HEK293 (cell line): ENCODE measurements around the gene PPM1N.

Source experiments
- CTCF ChIP-seq: fragments of 450-650 bp; formaldehyde crosslinking; IDR thresholded peaks from 2 replicates; pipeline ENCODE4 v1.5.1; 2016; ENCODE audit warnings: missing biosample characterization, missing genetic modification characterization
- IKZF3 ChIP-seq: fragments of 450-650 bp; IDR thresholded peaks from 2 replicates; pipeline ENCODE4 v1.5.0; 2018; ENCODE audit warnings: missing biosample characterization, mild to moderate bottlenecking, missing genetic modification characterization, moderate library complexity
- PRDM1 ChIP-seq: fragments of 450-650 bp; formaldehyde crosslinking; IDR thresholded peaks from 2 replicates; pipeline ENCODE4; 2016; ENCODE audit warnings: missing biosample characterization, missing genetic modification characterization
- ZBTB21 ChIP-seq: fragments of 450-650 bp; formaldehyde crosslinking; IDR thresholded peaks from 2 replicates; pipeline ENCODE4 v1.5.1; 2017; ENCODE audit warnings: missing biosample characterization, missing genetic modification characterization
- ZBTB7A ChIP-seq: fragments of 450-650 bp; formaldehyde crosslinking; IDR thresholded peaks from 2 replicates; pipeline ENCODE4 v1.5.1; 2016; ENCODE audit warnings: low read depth, missing biosample characterization, missing genetic modification characterization
- ZNF114 ChIP-seq: fragments of 450-650 bp; formaldehyde crosslinking; IDR thresholded peaks from 2 replicates; pipeline ENCODE4 v1.5.0; 2017; ENCODE audit warnings: missing biosample characterization, missing genetic modification characterization
- ZNF280C ChIP-seq: fragments of 450-650 bp; formaldehyde crosslinking; IDR thresholded peaks from 2 replicates; pipeline ENCODE4 v1.5.1; 2016; ENCODE audit warnings: missing biosample characterization, missing genetic modification characterization
- ZNF324 ChIP-seq: fragments of 450-650 bp; formaldehyde crosslinking; IDR thresholded peaks from 2 replicates; pipeline ENCODE4 v1.5.1; 2016; ENCODE audit warnings: missing biosample characterization, missing genetic modification characterization
- ZNF341 ChIP-seq: fragments of 450-650 bp; formaldehyde crosslinking; IDR thresholded peaks from 2 replicates; pipeline ENCODE4; 2016; ENCODE audit warnings: low read depth, missing biosample characterization, missing genetic modification characterization
- ZNF529 ChIP-seq: fragments of 450-650 bp; formaldehyde crosslinking; IDR thresholded peaks from 2 replicates; pipeline ENCODE4 v1.5.1; 2017; ENCODE audit warnings: missing genetic modification characterization, missing biosample characterization; ENCODE audit not compliant: insufficient replicate concordance
- ZNF544 ChIP-seq: fragments of 450-650 bp; formaldehyde crosslinking; IDR thresholded peaks from 2 replicates; pipeline ENCODE4 v1.5.0; 2017; ENCODE audit warnings: missing biosample characterization, missing genetic modification characterization
- ZNF639 ChIP-seq: fragments of 450-650 bp; formaldehyde crosslinking; IDR thresholded peaks from 2 replicates; pipeline ENCODE4 v1.5.1; 2016; ENCODE audit warnings: missing biosample characterization, missing genetic modification characterization
- ZSCAN16 ChIP-seq: fragments of 450-650 bp; formaldehyde crosslinking; IDR thresholded peaks from 2 replicates; pipeline ENCODE4 v1.5.1; 2016; ENCODE audit warnings: missing biosample characterization, missing genetic modification characterization

- TF ChIP-seq CTCF (no peak), ZSCAN16 (tag by site-specific recombination) (no peak), ZBTB21 (no peak), IKZF3 (tag by site-specific recombination) (no peak), ZNF529 (no peak), ZNF114 (tag by site-specific recombination) (no peak), ZBTB7A (tag by site-specific recombination) (no peak), ZNF280C (no peak), ZNF639 (tag by site-specific recombination) (no peak), ZNF544 (no peak), ZNF324 (tag by site-specific recombination) (no peak), PRDM1 (no peak), ZNF341 (tag by site-specific recombination) (no peak)
Observed at GRCh38 chr19:45547965-45548609, 49.8 kb downstream of the PPM1N start.
